ENCODE data around the gene PADI4.

PADI4 gene

DNA sequence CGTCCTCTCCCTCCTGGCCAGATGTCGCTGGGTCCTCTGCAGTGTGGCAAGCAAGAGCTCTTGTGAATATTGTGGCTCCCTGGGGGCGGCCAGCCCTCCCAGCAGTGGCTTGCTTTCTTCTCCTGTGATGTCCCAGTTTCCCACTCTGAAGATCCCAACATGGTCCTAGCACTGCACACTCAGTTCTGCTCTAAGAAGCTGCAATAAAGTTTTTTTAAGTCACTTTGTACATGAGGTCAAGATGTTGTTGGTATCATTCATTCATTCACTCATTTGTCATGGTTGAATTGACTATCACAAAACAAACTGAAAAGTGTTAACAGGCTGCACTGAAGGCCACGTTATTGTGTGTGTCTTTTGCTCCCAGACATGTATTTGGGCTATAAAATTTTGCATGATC is 55.8 kb downstream of the PADI4 start:
- no peaks in the 10 kb centered on the region for H3K36me3 ChIP-seq (ENCODE audit: control insufficient read depth, insufficient read depth, low read length)
- TF ChIP-seq, protein P1, sequence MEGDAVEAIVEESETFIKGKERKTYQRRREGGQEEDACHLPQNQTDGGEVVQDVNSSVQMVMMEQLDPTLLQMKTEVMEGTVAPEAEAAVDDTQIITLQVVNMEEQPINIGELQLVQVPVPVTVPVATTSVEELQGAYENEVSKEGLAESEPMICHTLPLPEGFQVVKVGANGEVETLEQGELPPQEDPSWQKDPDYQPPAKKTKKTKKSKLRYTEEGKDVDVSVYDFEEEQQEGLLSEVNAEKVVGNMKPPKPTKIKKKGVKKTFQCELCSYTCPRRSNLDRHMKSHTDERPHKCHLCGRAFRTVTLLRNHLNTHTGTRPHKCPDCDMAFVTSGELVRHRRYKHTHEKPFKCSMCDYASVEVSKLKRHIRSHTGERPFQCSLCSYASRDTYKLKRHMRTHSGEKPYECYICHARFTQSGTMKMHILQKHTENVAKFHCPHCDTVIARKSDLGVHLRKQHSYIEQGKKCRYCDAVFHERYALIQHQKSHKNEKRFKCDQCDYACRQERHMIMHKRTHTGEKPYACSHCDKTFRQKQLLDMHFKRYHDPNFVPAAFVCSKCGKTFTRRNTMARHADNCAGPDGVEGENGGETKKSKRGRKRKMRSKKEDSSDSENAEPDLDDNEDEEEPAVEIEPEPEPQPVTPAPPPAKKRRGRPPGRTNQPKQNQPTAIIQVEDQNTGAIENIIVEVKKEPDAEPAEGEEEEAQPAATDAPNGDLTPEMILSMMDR (IDR thresholded peaks at IDR 0.05; ENCODE audit: insufficient read depth, low read length, poor library complexity, severe bottlenecking), result no peak
- no peak overlapping the region for H3K4me3 ChIP-seq (replicated peaks; ENCODE audit: low read depth, low read length)
- no peak for DNase-seq (ENCODE audit: extremely low read depth, insufficient read length)
- H3K27me3 ChIP-seq (replicated peaks; ENCODE audit: control insufficient read depth, insufficient read depth, low read length), result no peaks in the 10 kb centered on the region; the same call in 1 of the 2 replicates

DNA sequence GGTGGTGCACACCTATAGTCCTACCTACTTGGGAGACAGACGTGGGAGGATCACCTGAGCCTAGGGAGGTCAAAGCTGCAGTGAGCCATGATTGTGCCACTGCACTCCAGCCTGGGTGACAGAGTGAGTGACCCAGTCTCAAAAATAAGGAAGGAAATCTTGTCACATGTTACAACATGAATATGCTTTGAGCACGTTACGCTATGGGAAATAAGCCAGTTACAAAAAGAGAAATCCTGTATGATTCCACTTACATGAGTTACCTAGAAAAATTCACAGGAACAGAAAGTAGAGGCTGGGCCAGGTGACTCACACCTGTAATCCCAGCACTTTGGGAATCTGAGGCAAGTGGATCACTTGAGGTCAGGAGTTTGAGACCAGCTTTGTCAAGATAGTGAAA is 57.3 kb downstream of the PADI4 start:
- no peak for DNase-seq (ENCODE audit: extremely low read depth, insufficient read length)
- no peaks in the 10 kb centered on the region for H3K36me3 ChIP-seq (ENCODE audit: control insufficient read depth, insufficient read depth, low read length)
- TF ChIP-seq, protein P1 (IDR thresholded peaks at IDR 0.05; ENCODE audit: insufficient read depth, low read length, poor library complexity, severe bottlenecking), result no peak
- no peak overlapping the region for H3K4me3 ChIP-seq (replicated peaks; ENCODE audit: low read depth, low read length)
- H3K27me3 ChIP-seq (replicated peaks; ENCODE audit: control insufficient read depth, insufficient read depth, low read length), result no peaks in the 10 kb centered on the region; the same call in 1 of the 2 replicates

DNA sequence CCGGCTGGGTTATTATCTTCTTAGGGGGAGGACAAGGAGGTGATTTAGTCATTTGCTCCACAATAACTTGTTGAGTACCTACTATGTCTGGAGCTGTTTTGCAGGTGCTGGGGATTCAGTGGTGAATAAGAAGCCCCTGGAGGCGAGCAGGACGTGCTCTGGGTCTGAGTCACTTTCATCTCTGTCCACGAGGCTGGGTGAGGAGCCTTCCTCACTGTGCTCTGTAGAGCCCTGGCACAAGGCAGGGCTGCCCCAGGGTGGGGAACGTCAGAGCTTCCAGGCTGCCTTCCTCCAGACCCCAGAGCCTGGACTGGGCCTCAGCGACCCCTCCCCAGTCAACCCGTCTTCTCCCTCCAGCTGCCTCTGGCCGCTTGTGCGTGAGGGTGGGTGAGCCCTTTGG is 61.5 kb downstream of the PADI4 start:
- no peaks in the 10 kb centered on the region for H3K36me3 ChIP-seq (ENCODE audit: control insufficient read depth, insufficient read depth, low read length)
- H3K27me3 ChIP-seq (replicated peaks; ENCODE audit: control insufficient read depth, insufficient read depth, low read length), result peaks cover 1% of the 10 kb centered on the region
- DNase-seq (ENCODE audit: extremely low read depth, insufficient read length), result no peak
- H3K4me3 ChIP-seq (replicated peaks; ENCODE audit: low read depth, low read length), result no peak overlapping the region
- TF ChIP-seq, protein P1 (IDR thresholded peaks at IDR 0.05; ENCODE audit: insufficient read depth, low read length, poor library complexity, severe bottlenecking), result no peak

DNA sequence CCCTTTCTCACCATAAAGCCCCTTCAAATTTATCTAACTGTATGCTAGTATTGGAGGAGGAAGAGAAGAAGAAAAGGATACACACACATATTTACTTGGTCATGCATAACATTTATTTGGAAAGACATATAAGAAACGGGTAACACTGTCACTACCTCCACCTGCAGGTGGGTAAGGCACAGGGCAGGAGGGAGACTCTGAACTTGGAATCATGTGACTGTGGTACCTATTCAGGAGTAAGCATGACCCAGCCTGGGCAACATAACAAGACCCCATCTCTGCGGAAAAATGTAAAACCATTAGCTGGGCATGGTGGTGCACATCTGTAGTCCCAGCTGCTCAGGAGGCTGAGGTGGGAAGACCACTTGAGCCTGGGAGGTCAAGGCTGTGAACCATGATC is 62.6 kb downstream of the PADI4 start:
- DNase-seq (ENCODE audit: extremely low read depth, insufficient read length), result no peak
- Histone ChIP-seq H3K27me3 (replicated peaks; ENCODE audit: control insufficient read depth, insufficient read depth, low read length) (peaks cover 1% of the 10 kb centered on the region), H3K36me3 (ENCODE audit: control insufficient read depth, insufficient read depth, low read length) (no peaks in the 10 kb centered on the region), H3K4me3 (replicated peaks; ENCODE audit: low read depth, low read length) (no peak overlapping the region)
- TF ChIP-seq, protein P1 (IDR thresholded peaks at IDR 0.05; ENCODE audit: insufficient read depth, low read length, poor library complexity, severe bottlenecking), result peak; percentile 31

DNA sequence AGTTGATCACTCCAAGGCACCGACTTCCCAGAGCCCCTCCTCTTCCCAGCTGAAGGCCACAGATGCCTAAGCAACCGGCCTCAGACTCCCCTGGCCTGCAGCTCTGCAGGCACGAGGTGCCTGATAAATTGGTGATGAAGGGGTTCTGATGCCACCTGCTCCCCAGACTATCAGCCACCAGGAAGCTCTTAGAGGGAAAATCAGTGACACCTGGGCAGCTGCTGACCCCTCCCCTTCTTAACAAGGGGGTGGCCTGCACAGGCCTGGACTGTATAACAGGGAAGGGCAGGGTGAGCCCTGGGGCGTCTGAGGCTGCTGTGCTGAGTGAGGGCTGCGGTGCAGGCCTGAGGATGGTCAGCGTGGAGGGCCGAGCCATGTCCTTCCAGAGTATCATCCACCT is 63.9 kb downstream of the PADI4 start, which contains the start of gene PADI6:
Gene PADI6 (plus strand): TSS at position 301 of the 400 bp plus-strand sequence. CDS start 50 bp downstream, at position 351.
- Histone ChIP-seq H3K27me3 (replicated peaks; ENCODE audit: control insufficient read depth, insufficient read depth, low read length) (peaks cover 1% of the 10 kb centered on the region), H3K36me3 (ENCODE audit: control insufficient read depth, insufficient read depth, low read length) (no peaks in the 10 kb centered on the region), H3K4me3 (replicated peaks; ENCODE audit: low read depth, low read length) (no peak within 1 kb of the TSS)
- TF ChIP-seq, protein P1 (IDR thresholded peaks at IDR 0.05; ENCODE audit: insufficient read depth, low read length, poor library complexity, severe bottlenecking), result no peak
- no peak for DNase-seq (ENCODE audit: extremely low read depth, insufficient read length)

DNA sequence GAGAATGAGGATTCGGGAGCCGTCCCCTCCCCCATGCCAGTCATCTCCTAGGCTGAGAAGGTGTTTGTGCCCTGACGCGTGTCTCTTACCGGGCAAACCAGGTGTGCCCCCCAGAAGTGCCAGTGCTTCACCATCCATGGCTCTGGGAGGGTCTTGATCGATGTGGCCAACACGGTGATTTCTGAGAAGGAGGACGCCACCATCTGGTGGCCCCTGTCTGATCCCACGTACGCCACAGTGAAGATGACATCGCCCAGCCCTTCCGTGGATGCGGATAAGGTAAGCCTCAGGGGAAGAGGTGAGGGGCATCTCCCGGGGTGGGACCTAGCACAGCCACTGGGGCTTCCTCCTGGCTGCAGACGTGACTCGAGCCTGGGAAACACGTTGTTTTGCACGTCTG is 65.0 kb downstream of the PADI4 start:
- TF ChIP-seq, protein P1 (IDR thresholded peaks at IDR 0.05; ENCODE audit: insufficient read depth, low read length, poor library complexity, severe bottlenecking), result no peak
- Histone ChIP-seq H3K4me3 (replicated peaks; ENCODE audit: low read depth, low read length) (no peak overlapping the region), H3K36me3 (ENCODE audit: control insufficient read depth, insufficient read depth, low read length) (no peaks in the 10 kb centered on the region), H3K27me3 (replicated peaks; ENCODE audit: control insufficient read depth, insufficient read depth, low read length) (peaks cover 1% of the 10 kb centered on the region)
- DNase-seq (ENCODE audit: extremely low read depth, insufficient read length), result no peak

Data from GM06990 (cell line).